GM19455 (cell line): ENCODE results near the gene HBQ1.
"Not testable (repeated sequence)": the region's sequence is repeated elsewhere in the genome, so short reads cannot be mapped to it uniquely, and the experiment has no call there.

Experiments
- ATAC-seq: cut with Tn5 transposase; IDR thresholded peaks from one replicate; pipeline ENCODE4 v1.9.1; 2021; ENCODE audit not compliant: unreplicated experiment

HBQ1 gene

GRCh38 chr16:180101-180675 lies at the start of gene HBQ1:
HBQ1 (plus strand) TSS chr16:180459; CDS start chr16:180487, 28 bp downstream.
- ATAC-seq = no peak

DNA sequence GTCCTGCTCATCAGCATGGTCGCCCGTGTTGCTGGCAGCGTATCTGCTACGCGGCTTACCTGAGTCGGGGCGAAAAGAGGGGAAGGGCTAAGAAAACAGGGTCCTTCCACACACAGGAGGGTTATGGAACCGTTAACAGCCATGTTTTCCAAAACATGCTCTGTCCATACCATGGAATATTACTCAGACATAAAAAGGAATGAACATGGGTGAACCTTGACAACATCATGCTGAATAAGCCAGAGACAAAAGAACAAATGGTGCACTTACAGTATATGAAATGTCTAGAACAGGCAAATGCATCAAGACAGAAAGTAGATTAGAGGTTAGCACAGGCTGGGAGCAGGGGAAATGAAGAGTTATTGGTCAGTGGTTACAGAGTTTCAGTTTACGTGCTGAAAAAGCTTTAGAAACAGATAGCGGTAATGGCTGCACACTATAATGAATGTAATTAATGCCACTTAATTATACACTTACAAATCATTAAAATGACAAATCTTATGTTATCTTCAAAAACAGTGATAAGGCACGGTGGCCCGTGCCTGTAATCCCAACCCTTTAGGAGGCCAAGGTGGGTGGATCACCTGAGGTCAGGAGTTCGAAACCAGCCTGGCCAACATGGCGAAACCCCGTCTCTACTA lies 49.6 kb upstream of the HBQ1 start:
- no peak for ATAC-seq

- ATAC-seq = no peak
Observed at GRCh38 chr16:132120-132519, 48.1 kb upstream of the HBQ1 start.

DNA sequence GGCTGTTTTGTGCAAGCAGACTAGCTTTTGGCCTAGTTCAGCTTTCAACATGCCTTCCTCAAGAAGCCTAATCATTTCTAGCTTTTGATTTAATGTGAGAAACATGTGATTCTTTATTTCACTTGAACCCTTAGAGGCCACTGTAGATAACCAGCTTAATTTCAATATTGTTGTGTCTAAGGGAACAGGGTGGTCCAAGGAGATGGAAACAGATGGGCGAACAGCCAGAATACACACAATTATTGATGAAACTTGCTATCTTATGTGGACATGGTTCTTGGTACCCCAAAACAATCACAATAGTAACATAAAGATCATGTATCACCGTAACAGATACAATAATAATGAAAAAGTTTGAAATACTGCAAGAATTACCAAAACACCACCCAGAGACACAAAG lies 46.5 kb upstream of the HBQ1 start:
- no peak for ATAC-seq

DNA sequence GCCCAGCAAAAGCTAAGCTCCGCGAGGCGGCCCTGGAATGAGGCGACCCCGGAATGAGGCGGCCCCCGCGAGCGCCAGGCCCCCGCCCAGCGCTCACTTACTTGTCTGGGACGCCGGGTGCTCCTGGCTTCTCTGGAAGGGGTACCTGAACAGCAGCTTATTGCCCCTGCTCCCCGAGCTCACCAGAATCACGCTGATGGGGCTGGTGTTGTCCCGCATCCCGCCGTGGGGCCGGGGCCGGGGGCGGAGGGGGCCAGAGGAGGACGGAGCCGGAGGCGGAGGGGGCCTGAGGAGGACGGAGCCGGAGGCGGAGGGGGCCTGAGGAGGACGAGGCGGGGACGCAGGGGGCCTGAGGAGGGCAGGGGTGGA lies 42.2 kb upstream of the HBQ1 start:
- no peak for ATAC-seq

- ATAC-seq = no peak
Observed at GRCh38 chr16:140175-140857, 39.9 kb upstream of the HBQ1 start.

DNA sequence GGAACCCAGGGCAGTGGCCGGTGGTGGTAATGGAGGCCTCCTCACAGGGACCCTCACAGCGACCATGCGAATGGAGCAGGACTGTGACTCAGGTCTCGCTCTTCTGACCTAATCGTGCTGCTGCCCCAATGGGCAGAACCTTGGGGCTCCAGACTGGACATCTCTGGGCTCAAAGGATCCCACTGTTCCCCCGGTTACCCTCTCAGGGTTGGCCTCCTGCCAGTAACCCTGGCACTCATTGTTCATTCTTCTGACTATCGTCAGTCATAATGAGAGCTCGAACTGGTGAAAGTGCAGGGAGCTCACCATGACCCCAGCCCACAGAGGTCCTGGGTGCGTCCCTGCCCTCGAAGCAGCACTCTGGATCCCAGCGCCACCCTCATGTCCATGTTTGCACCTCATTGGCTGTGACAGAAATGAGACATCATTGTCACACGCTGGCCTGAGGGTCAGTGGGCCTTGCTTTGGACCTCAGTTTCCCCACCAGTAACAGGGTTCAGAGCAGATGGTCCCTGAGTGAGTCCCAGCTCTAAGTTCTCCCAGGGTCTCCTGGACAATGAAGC lies 37.8 kb upstream of the HBQ1 start:
- no peak for ATAC-seq

- ATAC-seq = no peak
Observed at GRCh38 chr16:143047-143446, 37.2 kb upstream of the HBQ1 start.

GRCh38 chr16:143456-143855 lies 36.8 kb upstream of the HBQ1 start:
- ATAC-seq = no peak

- no peak for ATAC-seq
Observed at GRCh38 chr16:144797-145252, 35.4 kb upstream of the HBQ1 start.

GRCh38 chr16:146646-147045 lies 33.6 kb upstream of the HBQ1 start:
- ATAC-seq = no peak

- ATAC-seq = no peak
Observed at GRCh38 chr16:149024-149660, 31.1 kb upstream of the HBQ1 start.

- ATAC-seq = no peak
Observed at GRCh38 chr16:152141-153128, 27.8 kb upstream of the HBQ1 start, which contains the start of gene HBZ. HBZ (plus strand) TSS chr16:152644; CDS start chr16:152910, 266 bp downstream.

- ATAC-seq = not testable (repeated sequence)
Observed at GRCh38 chr16:153129-153521, 27.1 kb upstream of the HBQ1 start.

- not testable (repeated sequence) for ATAC-seq
Observed at GRCh38 chr16:153550-154216, 26.6 kb upstream of the HBQ1 start.

DNA sequence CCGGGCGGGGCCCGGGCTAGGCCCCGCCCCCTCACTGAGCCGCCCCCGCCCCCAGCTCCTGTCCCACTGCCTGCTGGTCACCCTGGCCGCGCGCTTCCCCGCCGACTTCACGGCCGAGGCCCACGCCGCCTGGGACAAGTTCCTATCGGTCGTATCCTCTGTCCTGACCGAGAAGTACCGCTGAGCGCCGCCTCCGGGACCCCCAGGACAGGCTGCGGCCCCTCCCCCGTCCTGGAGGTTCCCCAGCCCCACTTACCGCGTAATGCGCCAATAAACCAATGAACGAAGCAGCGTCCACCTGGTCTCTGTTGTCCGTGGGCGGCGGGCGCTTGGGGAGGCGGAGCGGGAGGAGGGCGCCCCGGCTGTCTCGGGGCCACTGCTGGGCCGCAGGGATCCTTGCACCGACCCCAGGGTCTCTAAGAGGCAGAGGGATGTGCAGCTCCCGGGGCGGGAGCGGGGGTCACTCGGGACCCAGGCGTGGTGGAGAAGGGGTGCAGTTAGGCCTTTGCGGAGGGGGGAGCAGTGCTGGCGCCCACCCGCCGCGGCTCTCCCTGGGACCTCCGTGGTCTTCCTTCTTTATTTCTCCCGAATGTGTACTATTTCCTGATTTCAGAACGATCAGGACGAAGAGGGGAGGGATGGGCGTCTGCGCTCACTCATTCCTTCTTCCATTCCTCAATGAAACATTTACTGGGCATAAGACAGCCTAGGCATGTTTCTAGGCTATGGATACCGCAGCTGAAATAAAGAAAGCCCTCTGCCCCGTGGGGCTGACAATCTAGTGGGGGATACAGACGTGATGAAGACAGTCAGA lies 25.8 kb upstream of the HBQ1 start:
- ATAC-seq = no peak

DNA sequence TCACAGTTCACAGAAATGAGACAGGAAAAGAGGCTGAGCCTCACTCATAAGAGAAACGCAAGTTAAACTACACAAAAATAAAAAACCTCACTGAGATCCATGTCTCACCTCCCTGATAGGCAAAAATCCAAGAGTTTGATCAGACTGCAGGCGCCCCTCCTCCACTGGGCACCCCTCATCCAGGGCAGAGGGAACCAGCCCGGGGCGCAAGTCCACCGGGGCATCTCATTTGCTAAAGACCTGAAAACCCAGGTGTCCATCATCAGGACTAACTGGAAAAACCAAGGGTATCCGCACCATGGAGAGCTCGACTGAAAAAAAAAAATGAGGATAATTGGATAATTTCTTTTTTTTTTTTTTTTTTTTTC lies 25.2 kb upstream of the HBQ1 start:
- ATAC-seq = no peak

GRCh38 chr16:159136-159849 lies 21.0 kb upstream of the HBQ1 start:
- ATAC-seq = no peak
